OCI-LY7 (cell line): ENCODE data around the gene COX4I1. TPM values are rescaled to one million over a fixed set of nuclear protein-coding genes. Genes with fewer than 3 reads are reported as not detected.

Experiments
- BruUV-seq: library from RNA; stranded (reverse); fragments of 400-500 nt; replicated peaks from 2 replicates; lab custom pipeline; 2021; lab: Mats Ljungman, UMichigan
- CTCF ChIA-PET: fragments of 300-600 bp; sonication (Branson Sonifier 250); formaldehyde crosslinking; loops from one replicate; lab custom pipeline; 2022; ENCODE audit warnings: antibody characterized with exemption; ENCODE audit not compliant: unreplicated experiment; lab: Charles Lee
- POLR2A ChIA-PET: fragments of 300-600 bp; sonication (Branson Sonifier 250); formaldehyde crosslinking; loops from one replicate; lab custom pipeline; 2022; ENCODE audit warnings: antibody characterized with exemption; lab: Charles Lee
- DNase-seq: peaks from one replicate; pipeline ENCODE4 v3.0.0-alpha.2; 2015; ENCODE audit warnings: low spot score
- H2AFZ ChIP-seq: fragments of 200-600 bp; sonication (generic), shearing (Covaris generic); 2 replicates; pipeline ENCODE4 v1.6.1; 2014; ENCODE audit warnings: mild to moderate bottlenecking, antibody characterized with exemption, low read length, moderate library complexity
- H3K27ac ChIP-seq: fragments of 200-600 bp; sonication (generic); 2 replicates; pipeline ENCODE4 v1.5.1; 2014; ENCODE audit warnings: mixed run types, low read depth, mild to moderate bottlenecking, moderate library complexity, low read length, inconsistent platforms; ENCODE audit not compliant: poor library complexity, severe bottlenecking
- H3K36me3 ChIP-seq: fragments of 200-600 bp; sonication (generic); 2 replicates; pipeline ENCODE4 v1.6.1; 2014; ENCODE audit warnings: mild to moderate bottlenecking, antibody characterized with exemption, low read length, moderate library complexity, mixed read lengths; ENCODE audit not compliant: insufficient read depth
- H3K4me1 ChIP-seq: fragments of 200-600 bp; sonication (generic); 2 replicates; pipeline ENCODE4 v1.5.1; 2014; ENCODE audit warnings: mild to moderate bottlenecking, low read length; ENCODE audit not compliant: insufficient read depth, poor library complexity, severe bottlenecking
- H3K4me2 ChIP-seq: fragments of 200-600 bp; sonication (generic); 2 replicates; pipeline ENCODE4 v1.6.1; 2014; ENCODE audit warnings: mild to moderate bottlenecking, low read length
- H3K4me3 ChIP-seq: fragments of 200-600 bp; sonication (generic); 2 replicates; pipeline ENCODE4 v1.5.1; 2014; ENCODE audit warnings: mild to moderate bottlenecking, low read depth, low read length; ENCODE audit not compliant: poor library complexity, severe bottlenecking
- H3K79me2 ChIP-seq: fragments of 200-600 bp; sonication (generic); 2 replicates; pipeline ENCODE4 v1.6.1; 2016; ENCODE audit warnings: low read depth, mild to moderate bottlenecking, low read length, moderate library complexity, mixed read lengths; ENCODE audit not compliant: insufficient read depth
- H3K9me2 ChIP-seq: fragments of 200-600 bp; sonication (generic); 2 replicates; pipeline ENCODE4 v1.6.1; 2016; ENCODE audit warnings: mild to moderate bottlenecking, low read length, mixed read lengths; ENCODE audit not compliant: insufficient read depth
- H3K9me3 ChIP-seq: fragments of 200-600 bp; sonication (generic); 2 replicates; pipeline ENCODE4 v1.6.1; 2014; ENCODE audit warnings: mild to moderate bottlenecking, mixed run types, low read length, mixed read lengths
- H4K20me1 ChIP-seq: fragments of 200-600 bp; sonication (generic); 2 replicates; pipeline ENCODE4 v1.6.1; 2014; ENCODE audit warnings: mild to moderate bottlenecking, antibody characterized with exemption, low read length, moderate library complexity, mixed read lengths; ENCODE audit not compliant: insufficient read depth
- EZH2phosphoT487 ChIP-seq: fragments of 200-600 bp; sonication (generic); IDR thresholded peaks from 2 replicates; pipeline ENCODE4 v1.6.1; 2018; ENCODE audit warnings: low read depth, borderline replicate concordance, mild to moderate bottlenecking, mixed run types, antibody characterized with exemption, low read length, moderate library complexity, mixed read lengths
- intact Hi-C: fragments of 100-400 bp; cut with micrococcal nuclease; formaldehyde crosslinking; loops from one replicate; pipeline ENCODE4 v1.10.0; 2022; ENCODE audit not compliant: unreplicated experiment
- total RNA-seq, 2 experiments: library from RNA; depleted of rRNA in 1 of 2; stranded (reverse); fragments of >200 nt in 1 of 2; shearing (Covaris generic) in 1 of 2; gene quantifications; 2 replicates each; pipeline ENCODE4 v1.2.3, GENCODE V29; 2014 to 2022
- TF ChIP-seq, protein P1 (sequence below): fragments of 200-600 bp; sonication (generic); conservative IDR thresholded peaks from 2 replicates; pipeline ENCODE4 v1.5.1; 2014; ENCODE audit warnings: mild to moderate bottlenecking, antibody characterized with exemption, low read length, moderate library complexity, mixed read lengths

Gene COX4I1
- total RNA-seq, 2 experiments from 2014 or later = 542 to 569 TPM

- peaks cover 68% of the 10 kb centered on the region for H3K79me2 ChIP-seq
- H4K20me1 ChIP-seq = peaks cover 39% of the 10 kb centered on the region
- intact Hi-C loops = no loop called here
- CTCF ChIA-PET = no interaction called here
- no peak overlapping the region for H2AFZ ChIP-seq
- no peaks in the 10 kb centered on the region for H3K9me3 ChIP-seq
- DNase-seq = peak; percentile 13
- peaks cover 23% of the 10 kb centered on the region for H3K4me1 ChIP-seq
- POLR2A ChIA-PET = interaction anchor here (0.6 to 1.0 kb wide), 2 partner anchors 11 to 82 kb away, joined by 3 to 4 read pairs; no protein-coding TSS in a partner anchor
- peak overlapping the region; percentile 95 for H3K4me3 ChIP-seq
- H3K9me2 ChIP-seq = no peaks in the 10 kb centered on the region
- H3K27ac ChIP-seq = peak overlapping the region; percentile 53
- TF ChIP-seq, protein P1, sequence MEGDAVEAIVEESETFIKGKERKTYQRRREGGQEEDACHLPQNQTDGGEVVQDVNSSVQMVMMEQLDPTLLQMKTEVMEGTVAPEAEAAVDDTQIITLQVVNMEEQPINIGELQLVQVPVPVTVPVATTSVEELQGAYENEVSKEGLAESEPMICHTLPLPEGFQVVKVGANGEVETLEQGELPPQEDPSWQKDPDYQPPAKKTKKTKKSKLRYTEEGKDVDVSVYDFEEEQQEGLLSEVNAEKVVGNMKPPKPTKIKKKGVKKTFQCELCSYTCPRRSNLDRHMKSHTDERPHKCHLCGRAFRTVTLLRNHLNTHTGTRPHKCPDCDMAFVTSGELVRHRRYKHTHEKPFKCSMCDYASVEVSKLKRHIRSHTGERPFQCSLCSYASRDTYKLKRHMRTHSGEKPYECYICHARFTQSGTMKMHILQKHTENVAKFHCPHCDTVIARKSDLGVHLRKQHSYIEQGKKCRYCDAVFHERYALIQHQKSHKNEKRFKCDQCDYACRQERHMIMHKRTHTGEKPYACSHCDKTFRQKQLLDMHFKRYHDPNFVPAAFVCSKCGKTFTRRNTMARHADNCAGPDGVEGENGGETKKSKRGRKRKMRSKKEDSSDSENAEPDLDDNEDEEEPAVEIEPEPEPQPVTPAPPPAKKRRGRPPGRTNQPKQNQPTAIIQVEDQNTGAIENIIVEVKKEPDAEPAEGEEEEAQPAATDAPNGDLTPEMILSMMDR = no peak
- no peak for TF ChIP-seq EZH2phosphoT487
- BruUV-seq = no TSS peak
- peaks cover 72% of the 10 kb centered on the region for H3K36me3 ChIP-seq
- peak overlapping the region; percentile 96 for H3K4me2 ChIP-seq
Observed at GRCh38 chr16:85800321-85800669, 800 bp downstream of the COX4I1 start.

DNA sequence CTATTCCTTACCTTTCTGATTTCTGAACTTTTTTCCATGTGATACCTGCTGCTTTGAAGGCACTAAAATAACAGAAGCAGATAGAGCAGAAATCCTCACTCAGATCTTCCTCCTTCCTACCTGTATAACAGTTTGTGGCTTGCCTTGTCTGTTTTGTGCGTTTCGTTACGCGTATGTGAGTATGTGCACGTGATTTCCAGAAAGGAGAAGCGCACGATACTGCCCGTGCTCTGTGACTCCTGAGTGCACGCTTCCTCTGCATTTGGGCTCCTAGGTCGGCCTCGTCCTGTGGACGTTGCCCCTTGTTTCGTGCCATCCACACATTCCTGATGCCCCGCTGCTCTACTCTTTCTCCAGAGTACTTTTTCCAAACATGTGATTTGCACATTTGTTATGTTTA lies 4.1 kb downstream of the COX4I1 start:
- POLR2A ChIA-PET = interaction anchor here (0.6 kb wide), 1 partner anchor 91 kb away, joined by 3 read pairs; no protein-coding TSS in a partner anchor
- Histone ChIP-seq H3K4me3 (no peak overlapping the region), H3K4me2 (no peak overlapping the region), H3K27ac (no peak overlapping the region), H3K79me2 (peaks cover 45% of the 10 kb centered on the region), H3K9me3 (no peaks in the 10 kb centered on the region), H3K36me3 (peaks cover 70% of the 10 kb centered on the region), H3K4me1 (peaks cover 13% of the 10 kb centered on the region), H2AFZ (no peak overlapping the region), H4K20me1 (peaks cover 25% of the 10 kb centered on the region; the same call in 1 of the 2 replicates), H3K9me2 (no peaks in the 10 kb centered on the region)
- intact Hi-C loops = no loop called here
- CTCF ChIA-PET = no interaction called here
- BruUV-seq = no TSS peak
- TF ChIP-seq, protein P1 = no peak
- TF ChIP-seq EZH2phosphoT487 = no peak
- no peak for DNase-seq

DNA sequence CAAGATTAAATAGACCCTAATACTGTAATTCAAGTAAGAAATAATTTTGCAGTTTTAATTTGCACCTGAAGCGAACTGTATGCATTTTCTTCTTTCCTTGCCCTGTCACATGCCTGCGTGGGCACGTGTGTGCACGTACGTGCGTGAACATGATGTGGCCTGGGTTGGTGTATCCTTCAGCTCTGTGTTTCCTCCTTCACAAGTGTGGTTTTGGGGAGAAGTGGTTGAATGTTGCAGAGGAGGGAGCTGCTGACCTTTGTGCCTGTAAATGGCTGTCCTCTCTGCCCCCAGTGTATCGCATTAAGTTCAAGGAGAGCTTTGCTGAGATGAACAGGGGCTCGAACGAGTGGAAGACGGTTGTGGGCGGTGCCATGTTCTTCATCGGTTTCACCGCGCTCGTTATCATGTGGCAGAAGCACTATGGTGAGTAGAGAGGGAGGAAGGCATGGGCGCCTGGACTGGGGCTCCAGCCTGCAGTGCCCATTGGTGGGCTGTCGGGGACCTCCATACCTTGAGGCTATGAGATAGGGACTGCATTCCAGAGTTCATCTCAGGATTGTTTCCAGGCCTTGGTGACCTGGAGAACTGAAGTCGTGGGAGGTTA lies 6.0 kb downstream of the COX4I1 start:
- no peak for DNase-seq
- BruUV-seq = no TSS peak
- Histone ChIP-seq H3K27ac (no peak overlapping the region), H3K4me1 (peaks cover 9% of the 10 kb centered on the region), H3K36me3 (peaks cover 67% of the 10 kb centered on the region), H3K4me3 (no peak overlapping the region), H3K4me2 (no peak overlapping the region), H3K9me2 (no peaks in the 10 kb centered on the region), H2AFZ (no peak overlapping the region), H3K9me3 (no peaks in the 10 kb centered on the region), H3K79me2 (peaks cover 28% of the 10 kb centered on the region), H4K20me1 (peaks cover 14% of the 10 kb centered on the region; the same call in 1 of the 2 replicates)
- TF ChIP-seq EZH2phosphoT487 = no peak
- TF ChIP-seq, protein P1 = no peak
- CTCF ChIA-PET = no interaction called here
- intact Hi-C loops = no loop called here
- POLR2A ChIA-PET = no interaction called here
